Keratinocyte (primary cell): ENCODE measurements around the gene TUT7.

Experiments used
- CTCF ChIP-seq, 3 experiments: IDR thresholded peaks in 1 of 3; conservative IDR thresholded peaks in 1 of 3; optimal IDR thresholded peaks in 1 of 3; 2 replicates in 2 of 3; 3 replicates in 1 of 3; pipeline versions ENCODE3 to v1.5.1; 2011; ENCODE audit warnings: low read length in 3 of 3, mild to moderate bottlenecking in 3 of 3, moderate library complexity in 2 of 3, control low read depth in 1 of 3, inconsistent platforms in 1 of 3; ENCODE audit not compliant: insufficient read depth in 2 of 3; ENCODE audit errors: extremely low read depth in 1 of 3
- EZH2 ChIP-seq: IDR thresholded peaks from one replicate; pipeline ENCODE4 v1.6.1; 2012; ENCODE audit warnings: inconsistent platforms, mild to moderate bottlenecking, low read length, moderate library complexity

- TF ChIP-seq CTCF (optimal IDR thresholded peaks at IDR 0.05 in 1 of 3, IDR thresholded peaks at IDR 0.05 in 1 of 3, conservative IDR thresholded peaks at IDR 0.05 in 1 of 3; ENCODE audit: extremely low read depth in 1 of 3, insufficient read depth in 2 of 3, low read length in 3 of 3) (no peak), EZH2 (no peak)
Observed at GRCh38 chr9:86246752-86247161, 107.5 kb downstream of the TUT7 start.
